Measurements from ENCODE around the gene DNAAF8.

Gene DNAAF8

DNA sequence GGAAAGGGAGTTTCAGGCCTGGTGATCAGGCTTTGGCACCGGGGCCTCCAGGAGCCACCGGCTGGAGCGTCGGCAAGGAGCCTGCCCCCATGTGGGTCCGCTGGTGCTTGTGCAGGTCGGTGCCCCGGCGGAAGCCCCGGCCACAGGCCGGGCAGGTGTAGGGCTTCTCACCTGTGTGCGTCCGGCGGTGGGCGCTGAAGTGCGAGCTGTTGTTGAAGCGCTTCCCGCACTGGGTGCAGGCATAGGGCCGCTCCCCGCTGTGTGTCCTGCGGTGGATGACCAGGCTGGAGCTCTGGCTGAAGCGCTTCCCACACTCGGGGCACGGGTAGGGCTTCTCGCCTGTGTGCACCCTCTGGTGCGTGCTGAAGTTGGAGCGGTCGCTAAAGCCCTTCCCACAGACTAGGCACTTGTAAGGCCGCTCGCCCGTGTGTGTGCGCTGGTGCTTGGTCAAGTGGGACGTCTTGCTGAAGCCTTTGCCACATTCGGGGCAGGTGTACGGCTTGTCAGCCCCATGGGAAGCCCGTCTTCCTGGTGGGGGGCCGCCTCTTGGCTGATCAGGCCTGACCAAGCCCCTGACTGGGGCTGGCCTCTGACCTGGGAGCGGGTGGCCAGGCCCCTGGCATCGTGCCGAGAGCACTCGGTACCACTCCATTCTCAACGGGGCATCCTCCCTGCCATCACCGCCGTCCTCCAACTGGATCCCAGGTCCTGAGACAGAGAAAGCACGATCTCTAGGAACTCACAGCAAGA is 18.2 kb downstream of the DNAAF8 start:
- no peak for DNase-seq (ENCODE audit: low read depth in 2 of 2)

DNA sequence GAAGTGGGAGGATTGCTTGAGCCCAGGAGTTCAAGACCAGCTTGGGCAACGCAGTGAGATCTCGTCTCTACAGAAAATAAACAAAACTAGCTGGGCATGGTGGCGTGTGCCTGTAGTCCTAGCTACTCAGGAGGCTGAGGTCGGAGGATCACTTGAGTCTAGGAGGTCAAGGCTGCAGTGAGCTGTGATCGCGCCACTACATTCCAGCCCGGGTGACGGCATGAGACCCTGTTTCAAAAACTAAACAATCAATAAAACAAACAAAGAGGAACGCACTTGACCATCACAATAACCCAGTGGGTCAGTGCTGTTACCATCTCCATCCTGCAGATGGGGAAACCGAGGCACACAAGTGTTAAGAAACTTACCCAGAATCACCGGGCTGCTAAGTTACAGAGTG is 18.9 kb downstream of the DNAAF8 start:
- no peak for DNase-seq (ENCODE audit: low read depth in 2 of 2)

GRCh38 chr16:4754865-4755264 is 20.5 kb downstream of the DNAAF8 start:
- no peak for DNase-seq (ENCODE audit: low read depth in 2 of 2)

DNA sequence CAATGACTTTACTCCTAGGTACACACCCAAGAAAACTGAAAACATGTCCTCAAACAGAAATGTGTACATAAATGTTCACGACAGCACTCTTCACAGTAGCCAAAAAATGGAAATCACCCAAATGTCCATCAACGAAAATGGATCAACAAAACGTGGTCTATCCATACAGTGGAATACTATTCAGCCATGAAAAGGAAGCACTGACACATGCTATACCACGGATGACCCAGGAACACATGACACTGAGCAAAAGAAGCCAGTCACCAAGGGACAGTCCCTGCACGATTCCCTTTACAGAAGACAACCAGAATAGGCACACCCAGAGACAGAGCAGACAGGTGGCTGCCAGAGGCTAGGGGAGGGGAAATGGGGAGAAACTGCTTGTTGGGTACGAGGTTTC is 21.4 kb downstream of the DNAAF8 start:
- no peak for DNase-seq (ENCODE audit: low read depth in 2 of 2)

GRCh38 chr16:4760221-4760910 is 26.0 kb downstream of the DNAAF8 start:
- DNase-seq (ENCODE audit: low read depth in 2 of 2) = no peak

- DNase-seq (ENCODE audit: low read depth in 2 of 2) = no peak
Observed at GRCh38 chr16:4762205-4762604, 27.9 kb downstream of the DNAAF8 start.

- no peak for DNase-seq (ENCODE audit: low read depth in 2 of 2)
Observed at GRCh38 chr16:4763791-4764190, 29.5 kb downstream of the DNAAF8 start.

GRCh38 chr16:4765511-4766474 is 31.5 kb downstream of the DNAAF8 start:
- no peak for DNase-seq (ENCODE audit: low read depth in 2 of 2)

- DNase-seq (ENCODE audit: low read depth in 2 of 2) = peak; percentile 90 to 97
Observed at GRCh38 chr16:4766875-4767628, 32.7 kb downstream of the DNAAF8 start, which contains the start of gene ZNF500. ZNF500 (minus strand) TSS chr16:4767162; CDS start chr16:4765978, 1,184 bp downstream.

DNA sequence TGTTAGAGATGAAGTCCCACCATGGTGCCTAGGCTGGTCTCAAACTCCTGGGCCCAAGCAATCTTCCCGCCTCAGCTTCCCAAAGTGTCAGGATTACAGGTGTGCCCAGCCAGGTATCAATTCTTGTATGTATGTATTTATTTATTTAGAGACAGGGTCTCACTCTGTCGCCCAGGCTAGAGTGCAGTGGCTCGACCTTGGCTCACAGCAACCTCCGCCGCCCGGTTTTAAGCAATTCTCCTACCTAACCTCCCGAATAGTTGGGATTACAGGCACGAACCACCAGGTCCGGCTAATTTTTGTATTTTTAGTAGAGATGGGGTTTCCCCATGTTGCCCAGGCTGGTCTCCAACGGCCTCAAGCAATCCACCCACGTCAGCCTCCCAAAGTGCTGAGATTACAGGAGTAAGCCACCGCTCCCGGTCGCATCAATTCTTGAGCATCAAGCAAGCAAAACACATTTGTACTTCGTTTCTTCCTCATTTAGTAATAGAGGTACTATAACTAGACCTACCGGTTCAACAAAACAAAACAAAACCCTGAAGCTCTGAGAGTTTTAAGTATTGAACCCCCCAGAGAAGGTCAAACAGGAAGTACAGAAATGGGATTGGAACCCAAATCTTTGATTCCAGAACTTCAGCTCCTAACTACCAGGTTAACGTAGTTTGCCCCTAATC is 33.7 kb downstream of the DNAAF8 start:
- no peak for DNase-seq (ENCODE audit: low read depth in 2 of 2)

GRCh38 chr16:4768549-4769305 is 34.4 kb downstream of the DNAAF8 start:
- DNase-seq (ENCODE audit: low read depth in 2 of 2) = peak; percentile 85 to 88

DNA sequence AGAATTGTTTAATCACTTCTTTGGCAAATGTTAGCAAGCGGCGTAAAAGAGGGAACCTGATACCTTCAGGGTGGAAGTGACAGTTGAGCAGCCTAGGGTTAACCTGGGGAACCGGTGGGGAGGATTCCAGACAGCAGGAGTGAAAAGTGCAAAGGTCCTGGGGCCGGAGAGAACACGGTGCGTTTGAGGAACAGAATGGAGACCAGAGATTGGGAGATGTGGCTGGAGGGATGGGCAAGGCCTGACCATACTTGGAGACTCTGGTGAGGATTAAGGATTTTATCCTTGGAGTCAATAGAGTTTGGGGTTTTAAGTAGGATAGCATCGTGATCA is 34.9 kb downstream of the DNAAF8 start:
- DNase-seq (ENCODE audit: low read depth in 2 of 2) = no peak

DNA sequence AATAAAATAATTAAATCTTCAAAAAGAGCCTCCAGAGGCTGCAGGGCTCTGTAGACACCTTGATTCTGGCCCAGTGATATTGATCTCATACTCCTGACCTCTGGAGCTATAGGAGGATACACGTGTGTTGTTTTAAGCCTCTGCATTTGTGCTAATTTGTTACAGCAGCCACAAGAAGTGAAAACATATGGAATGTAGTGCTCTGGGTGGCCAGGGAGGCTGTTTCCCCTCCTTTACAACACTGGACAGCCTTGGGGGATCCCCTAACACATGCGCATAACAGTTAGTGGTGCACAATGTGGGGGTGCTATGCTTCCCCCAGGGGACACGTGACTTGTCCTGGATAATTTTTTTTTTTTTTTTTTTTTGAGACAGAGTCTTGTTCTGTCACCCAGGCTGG is 37.3 kb downstream of the DNAAF8 start:
- no peak for DNase-seq (ENCODE audit: low read depth in 2 of 2)

GRCh38 chr16:4772351-4772750 is 38.0 kb downstream of the DNAAF8 start:
- no peak for DNase-seq (ENCODE audit: low read depth in 2 of 2)

DNA sequence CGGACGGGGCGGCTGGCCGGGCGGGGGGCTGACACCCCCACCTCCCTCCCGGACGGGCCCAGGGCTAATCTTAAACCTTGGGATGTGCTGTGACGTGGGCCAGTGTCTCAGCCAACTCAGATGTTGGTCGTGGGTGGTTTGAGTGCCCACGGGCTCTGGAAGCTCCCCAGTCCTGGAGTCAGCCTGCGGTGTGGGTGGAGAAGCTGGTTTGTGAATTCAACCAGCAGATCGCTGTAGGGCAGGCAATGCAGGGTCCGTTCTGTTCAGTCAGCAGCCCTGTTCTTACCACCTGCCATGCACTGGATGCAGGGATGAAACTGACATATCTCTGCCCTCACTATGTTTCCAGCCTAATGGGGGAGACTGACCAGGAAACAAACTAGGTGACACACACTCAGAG is 40.7 kb downstream of the DNAAF8 start:
- no peak for DNase-seq (ENCODE audit: low read depth in 2 of 2)

- DNase-seq (ENCODE audit: low read depth in 2 of 2) = no peak
Observed at GRCh38 chr16:4776141-4776705, 41.9 kb downstream of the DNAAF8 start.

DNA sequence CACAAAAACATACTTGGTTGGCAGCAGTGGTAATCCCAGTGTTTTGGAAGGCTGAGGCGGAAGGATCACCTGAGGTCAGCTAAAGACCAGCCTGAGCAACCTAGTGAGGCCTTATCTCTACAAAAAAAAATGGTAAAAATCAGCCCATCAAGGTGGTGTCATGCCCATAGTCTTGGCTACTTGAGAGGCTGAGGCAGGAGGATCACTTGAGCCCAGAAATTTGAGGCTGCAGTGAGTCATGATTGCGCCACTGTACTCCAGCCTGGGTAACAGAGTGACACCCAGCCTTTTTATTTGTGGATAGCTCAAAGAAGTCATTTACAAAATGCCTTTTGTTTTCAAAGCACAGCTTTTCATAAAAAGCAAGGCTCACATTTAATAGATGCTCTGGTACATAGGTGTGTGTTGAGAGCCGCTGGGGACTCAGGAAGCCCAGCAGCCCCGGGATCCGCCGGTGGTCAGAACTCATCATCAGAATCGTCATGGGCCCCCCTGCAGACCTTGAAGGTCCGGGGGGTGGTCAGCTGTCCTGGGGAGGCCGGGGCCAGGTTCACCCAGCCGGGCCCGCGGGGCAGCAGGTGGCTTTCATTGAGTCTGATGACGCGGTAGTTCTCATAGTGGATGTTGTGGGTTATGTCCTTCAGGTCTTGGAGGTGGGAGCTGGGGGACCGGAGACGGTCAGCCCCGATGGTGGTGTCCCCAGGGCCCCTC is 43.2 kb downstream of the DNAAF8 start:
- DNase-seq (ENCODE audit: low read depth in 2 of 2) = no peak

GRCh38 chr16:4778050-4778392 is 43.7 kb downstream of the DNAAF8 start:
- no peak for DNase-seq (ENCODE audit: low read depth in 2 of 2)

DNA sequence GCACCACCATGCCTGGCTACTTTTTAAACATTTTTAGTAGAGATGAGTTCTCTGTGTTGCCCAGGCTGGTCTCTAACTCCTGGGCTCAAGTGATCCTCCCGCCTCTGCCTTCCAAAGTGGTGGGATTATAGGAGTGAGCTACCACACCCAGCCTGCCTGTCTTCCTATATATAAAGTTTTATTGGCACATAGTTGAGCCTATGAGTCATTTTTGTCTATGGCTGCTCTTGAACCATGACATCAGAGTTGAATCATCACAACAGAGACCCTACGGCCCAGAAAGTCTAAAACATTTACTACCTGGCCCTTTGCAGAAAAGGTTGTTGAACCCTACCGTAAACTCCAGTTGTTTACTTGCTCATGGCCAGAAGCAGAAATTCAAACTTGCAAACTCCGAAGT is 45.9 kb downstream of the DNAAF8 start:
- no peak for DNase-seq (ENCODE audit: low read depth in 2 of 2)

Data from stimulated activated CD4-positive, alpha-beta T cell treated with anti-CD3 and anti-CD28 coated beads, Interleukin-15, amount 100 ng/mL, for 48 hours (primary cell).